SK-N-SH (cell line): ENCODE results near the gene SCN8A. TPM values are rescaled to one million over a fixed set of nuclear protein-coding genes. Genes with fewer than 3 reads are reported as not detected.

ENCODE experiments used
- CTCF ChIA-PET: fragments of 300-600, 350-600 bp; formaldehyde crosslinking; extraction: SDS; loops from one replicate; lab custom pipeline; 2021; lab: Yijun Ruan, JAX
- POLR2A ChIA-PET: fragments of 350-600 bp; sonication (Branson Sonifier 250); formaldehyde crosslinking; extraction: SDS; loops from one replicate; lab custom pipeline; 2020; ENCODE audit warnings: antibody characterized with exemption, inconsistent platforms; lab: Yijun Ruan, JAX
- DNase-seq: peaks from one replicate; pipeline ENCODE4 v3.0.0; 2012
- H2AFZ ChIP-seq: fragments of 200-600 bp; sonication (generic); 2 replicates; pipeline ENCODE4 v1.8.1; 2016; ENCODE audit warnings: antibody characterized with exemption, mild to moderate bottlenecking, low read depth
- H3F3A ChIP-seq: fragments of 200-600 bp; sonication (generic); replicated peaks from 2 replicates; pipeline ENCODE3; 2016; ENCODE audit warnings: antibody characterized with exemption, mild to moderate bottlenecking; ENCODE audit not compliant: insufficient read depth
- H3K27ac ChIP-seq, 2 experiments: fragments of 200-500 bp in 1 of 2; fragments of 200-600 bp in 1 of 2; sonication (Bioruptor generic) in 1 of 2; sonication (generic), shearing (Covaris generic) in 1 of 2; 2 replicates each; pipeline versions ENCODE4 v1.5.1 to v1.6.1; 2014 to 2016; ENCODE audit warnings: low read depth in 2 of 2, inconsistent platforms in 1 of 2, low read length in 1 of 2, mild to moderate bottlenecking in 1 of 2, mixed read lengths in 1 of 2
- H3K27me3 ChIP-seq: fragments of 200-600 bp; sonication (generic), shearing (Covaris generic); 2 replicates; pipeline ENCODE4 v1.6.1; 2016; ENCODE audit warnings: mixed run types; ENCODE audit not compliant: insufficient read depth
- H3K36me3 ChIP-seq, 2 experiments: fragments of 200-500 bp in 1 of 2; fragments of 200-600 bp in 1 of 2; sonication (Bioruptor generic) in 1 of 2; sonication (generic) in 1 of 2; replicated peaks in 1 of 2; 2 replicates each; pipeline versions ENCODE3 to v1.5.1; 2014 to 2016; ENCODE audit warnings: low read length in 1 of 2, mild to moderate bottlenecking in 1 of 2; ENCODE audit not compliant: insufficient read depth in 2 of 2, control insufficient read depth in 1 of 2
- H3K4me1 ChIP-seq, 2 experiments: fragments of 200-500 bp in 1 of 2; fragments of 200-600 bp in 1 of 2; sonication (Bioruptor generic) in 1 of 2; sonication (generic), shearing (Covaris generic) in 1 of 2; 2 replicates each; pipeline versions ENCODE4 v1.5.1 to v1.6.1; 2014 to 2016; ENCODE audit warnings: low read depth in 1 of 2, low read length in 1 of 2, mixed run types in 1 of 2; ENCODE audit not compliant: insufficient read depth in 2 of 2, control insufficient read depth in 1 of 2
- H3K4me2 ChIP-seq: fragments of 200-600 bp; sonication (generic), shearing (Covaris generic); 2 replicates; pipeline ENCODE4 v1.6.1; 2017; ENCODE audit warnings: mixed run types
- H3K4me3 ChIP-seq, 2 experiments: fragments of 200-500 bp in 1 of 2; fragments of 200-600 bp in 1 of 2; sonication (Bioruptor generic) in 1 of 2; sonication (generic), shearing (Covaris generic) in 1 of 2; 2 replicates each; pipeline versions ENCODE4 v1.5.1 to v1.8.1; 2014 to 2016; ENCODE audit warnings: low read depth in 2 of 2, inconsistent platforms in 1 of 2, low read length in 1 of 2, mild to moderate bottlenecking in 1 of 2, mixed read lengths in 1 of 2, moderate library complexity in 1 of 2
- H3K79me2 ChIP-seq: fragments of 200-600 bp; sonication (generic); 2 replicates; pipeline ENCODE4 v1.8.1; 2017; ENCODE audit warnings: mild to moderate bottlenecking; ENCODE audit not compliant: insufficient read depth
- H3K9ac ChIP-seq: fragments of 200-600 bp; sonication (generic); 2 replicates; pipeline ENCODE4 v1.6.1; 2017; ENCODE audit warnings: mixed run types
- H3K9me2 ChIP-seq: fragments of 200-600 bp; sonication (generic); 2 replicates; pipeline ENCODE4 v1.6.1; 2017; ENCODE audit warnings: mixed run types
- H3K9me3 ChIP-seq: fragments of 200-600 bp; sonication (generic); 2 replicates; pipeline ENCODE4 v1.6.1; 2017; ENCODE audit warnings: mixed run types, mild to moderate bottlenecking, moderate library complexity
- H4K20me1 ChIP-seq: fragments of 200-600 bp; sonication (generic); 2 replicates; pipeline ENCODE4 v1.6.1; 2017; ENCODE audit warnings: mild to moderate bottlenecking, mixed run types; ENCODE audit not compliant: insufficient read depth
- CHD2 ChIP-seq: fragments of 150-350 bp; IDR thresholded peaks from 2 replicates; pipeline ENCODE4 v1.6.1; 2018; ENCODE audit warnings: low read length; ENCODE audit not compliant: partially characterized antibody
- ELF1 ChIP-seq: IDR thresholded peaks from 2 replicates; pipeline ENCODE4 v1.4.0; 2012
- EP300 ChIP-seq, 2 experiments: IDR thresholded peaks; 2 replicates each; pipeline versions ENCODE4 v1.4.0 to v1.6.1; 2012; ENCODE audit warnings: borderline replicate concordance in 1 of 2, low read depth in 1 of 2, low read length in 1 of 2
- FOSL2 ChIP-seq: IDR thresholded peaks from 2 replicates; pipeline ENCODE4 v1.4.0; 2012; ENCODE audit warnings: low read depth, mild to moderate bottlenecking, moderate library complexity, borderline replicate concordance
- FOXJ3 ChIP-seq: sonication (generic); formaldehyde crosslinking; IDR thresholded peaks from 2 replicates; pipeline ENCODE4 v1.5.1; 2020; ENCODE audit warnings: mild to moderate bottlenecking, missing genetic modification reagents
- GABPA ChIP-seq: IDR thresholded peaks from 2 replicates; pipeline ENCODE4 v1.4.0; 2012; ENCODE audit warnings: low read depth, mild to moderate bottlenecking
- GATA2 ChIP-seq: sonication (generic); formaldehyde crosslinking; IDR thresholded peaks from 2 replicates; pipeline ENCODE4 v1.5.0; 2020; ENCODE audit warnings: mild to moderate bottlenecking, missing genetic modification reagents
- MAX ChIP-seq: IDR thresholded peaks from 2 replicates; pipeline ENCODE4 v1.4.0; 2012; ENCODE audit warnings: low read depth
- MEF2A ChIP-seq: IDR thresholded peaks from 2 replicates; pipeline ENCODE4 v1.4.0; 2012; ENCODE audit warnings: low read depth, borderline replicate concordance
- NRF1 ChIP-seq: IDR thresholded peaks from 2 replicates; pipeline ENCODE4 v1.6.1; 2012; ENCODE audit warnings: low read depth, mild to moderate bottlenecking, low read length
- TAF1 ChIP-seq: IDR thresholded peaks from 2 replicates; pipeline ENCODE4 v1.6.1; 2012; ENCODE audit warnings: low read depth, mild to moderate bottlenecking, low read length, moderate library complexity, borderline replicate concordance
- USF2 ChIP-seq: fragments of 150-350 bp; IDR thresholded peaks from 2 replicates; pipeline ENCODE4 v1.6.1; 2017; ENCODE audit warnings: antibody characterized with exemption, low read length, low read depth, borderline replicate concordance
- YY1 ChIP-seq: IDR thresholded peaks from 2 replicates; pipeline ENCODE4 v1.4.0; 2012; ENCODE audit warnings: low read depth, mild to moderate bottlenecking
- WGBS: methylation state at CpG from one replicate; pipeline ENCODE4 v1.1.6; 2017; ENCODE audit warnings: low lambda C conversion rate; 5-methylcytosine and 5-hydroxymethylcytosine counted together
- polyA plus RNA-seq, 3 experiments: library from polyadenylated mRNA; depleted of rRNA; stranded (reverse); fragments of >200 nt; gene quantifications; 2 replicates each; pipeline ENCODE4 v1.2.3, GENCODE V29; 2012
- TF ChIP-seq, protein P1 (sequence below): IDR thresholded peaks from 2 replicates; pipeline ENCODE4 v1.4.0; 2012; ENCODE audit warnings: low read depth, borderline replicate concordance
- TF ChIP-seq, protein P2 (sequence below): IDR thresholded peaks from 2 replicates; pipeline ENCODE4 v1.6.1; 2012; ENCODE audit warnings: mild to moderate bottlenecking, low read depth, low read length, moderate library complexity
- TF ChIP-seq, protein P3 (sequence below): IDR thresholded peaks from 2 replicates; pipeline ENCODE4; 2012
- TF ChIP-seq, protein P4 (sequence below): IDR thresholded peaks from 2 replicates; pipeline ENCODE4 v1.4.0; 2012; ENCODE audit warnings: low read depth, borderline replicate concordance

Gene SCN8A
- polyA plus RNA-seq, 1 of the 3 experiments (the other 2 are of a cell fraction): 7.1 TPM

DNA sequence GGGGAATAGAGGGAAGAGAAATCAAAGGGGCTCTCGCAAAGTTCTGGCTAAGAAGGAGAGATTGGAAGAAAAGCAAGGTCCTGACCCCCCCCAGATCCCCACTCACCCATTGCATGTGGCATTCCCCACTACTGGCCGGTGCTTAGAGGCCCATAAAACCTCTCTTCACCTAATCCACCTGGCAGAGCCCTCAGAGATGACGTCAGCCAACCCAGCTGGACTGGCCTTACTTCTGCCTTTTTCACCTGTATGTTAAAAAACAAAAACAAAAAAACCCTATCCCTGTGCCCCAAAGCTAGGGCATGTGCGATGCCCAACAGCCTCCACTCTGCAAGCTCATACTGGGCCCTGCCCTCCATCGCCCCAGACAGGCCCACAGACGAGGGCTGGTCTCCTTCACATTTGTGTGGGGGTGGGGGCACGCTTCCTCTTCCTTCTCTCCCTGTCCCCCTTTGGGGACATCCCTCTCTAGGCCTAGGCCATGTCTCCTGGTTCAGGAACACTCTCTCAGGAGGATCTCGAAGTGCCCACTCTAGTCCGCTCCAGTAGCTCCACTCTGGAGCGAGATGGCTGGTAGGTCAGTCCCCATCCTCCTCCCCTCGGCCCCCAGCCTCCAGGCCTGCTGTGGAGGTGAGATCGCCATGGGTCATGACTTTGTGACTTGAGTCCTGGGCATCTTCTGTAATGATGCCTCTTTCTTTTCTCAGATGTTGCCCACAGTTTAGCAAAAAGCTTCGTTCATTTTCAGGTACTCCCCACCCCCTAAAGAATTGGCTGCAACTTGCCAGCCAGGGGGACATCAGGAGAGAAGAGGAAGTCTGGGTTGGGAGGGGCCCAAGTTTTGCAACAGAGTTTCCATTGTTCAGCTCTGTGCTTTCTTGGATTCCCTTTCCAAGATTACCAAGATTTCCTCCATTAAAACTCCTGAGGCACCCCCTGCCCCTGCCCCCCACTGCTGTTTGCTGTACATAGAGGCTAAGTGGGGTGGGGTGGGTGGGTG is 220.5 kb downstream of the SCN8A start:
- Histone ChIP-seq H3K4me3 (no peak overlapping the region), H3K27me3 (no peaks in the 10 kb centered on the region), H4K20me1 (no peaks in the 10 kb centered on the region), H3K9me2 (no peaks in the 10 kb centered on the region), H3K9me3 (no peaks in the 10 kb centered on the region), H3K4me2 (no peak overlapping the region), H2AFZ (no peak overlapping the region), H3K9ac (no peak overlapping the region), H3K79me2 (no peaks in the 10 kb centered on the region), H3K4me1 (peaks cover 0 to 3% of the 10 kb centered on the region in 2 experiments; a peak in 1 of 4 replicates), H3K36me3 (peaks cover 0 to 19% of the 10 kb centered on the region in 2 experiments), H3K27ac (no peak overlapping the region), H3F3A (peaks cover 11% of the 10 kb centered on the region)
- ChIA-PET CTCF (interaction anchor here (0.5 to 11.3 kb wide), 5 partner anchors 9 to 390 kb away, joined by 3 to 194 read pairs (median 12); partner anchors contain the start of gene SLC4A8), POLR2A (interaction anchor here (0.5 kb wide), 1 partner anchor 218 kb away, joined by 4 read pairs; no protein-coding TSS in a partner anchor)
- TF ChIP-seq ELF1 (no peak), NRF1 (no peak), EP300 (IDR thresholded peaks at IDR 0.05; ENCODE audit: borderline replicate concordance in 1 of 2, low read depth in 1 of 2, low read length in 1 of 2) (no peak), YY1 (no peak), FOXJ3 (no peak), GATA2 (CRISPR knock-in tag) (no peak), GABPA (no peak), MEF2A (no peak), FOSL2 (no peak), CHD2 (no peak), MAX (no peak), TAF1 (no peak), USF2 (no peak)
- TF ChIP-seq, protein P1, sequence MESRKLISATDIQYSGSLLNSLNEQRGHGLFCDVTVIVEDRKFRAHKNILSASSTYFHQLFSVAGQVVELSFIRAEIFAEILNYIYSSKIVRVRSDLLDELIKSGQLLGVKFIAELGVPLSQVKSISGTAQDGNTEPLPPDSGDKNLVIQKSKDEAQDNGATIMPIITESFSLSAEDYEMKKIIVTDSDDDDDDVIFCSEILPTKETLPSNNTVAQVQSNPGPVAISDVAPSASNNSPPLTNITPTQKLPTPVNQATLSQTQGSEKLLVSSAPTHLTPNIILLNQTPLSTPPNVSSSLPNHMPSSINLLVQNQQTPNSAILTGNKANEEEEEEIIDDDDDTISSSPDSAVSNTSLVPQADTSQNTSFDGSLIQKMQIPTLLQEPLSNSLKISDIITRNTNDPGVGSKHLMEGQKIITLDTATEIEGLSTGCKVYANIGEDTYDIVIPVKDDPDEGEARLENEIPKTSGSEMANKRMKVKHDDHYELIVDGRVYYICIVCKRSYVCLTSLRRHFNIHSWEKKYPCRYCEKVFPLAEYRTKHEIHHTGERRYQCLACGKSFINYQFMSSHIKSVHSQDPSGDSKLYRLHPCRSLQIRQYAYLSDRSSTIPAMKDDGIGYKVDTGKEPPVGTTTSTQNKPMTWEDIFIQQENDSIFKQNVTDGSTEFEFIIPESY: no peak
- TF ChIP-seq, protein P2, sequence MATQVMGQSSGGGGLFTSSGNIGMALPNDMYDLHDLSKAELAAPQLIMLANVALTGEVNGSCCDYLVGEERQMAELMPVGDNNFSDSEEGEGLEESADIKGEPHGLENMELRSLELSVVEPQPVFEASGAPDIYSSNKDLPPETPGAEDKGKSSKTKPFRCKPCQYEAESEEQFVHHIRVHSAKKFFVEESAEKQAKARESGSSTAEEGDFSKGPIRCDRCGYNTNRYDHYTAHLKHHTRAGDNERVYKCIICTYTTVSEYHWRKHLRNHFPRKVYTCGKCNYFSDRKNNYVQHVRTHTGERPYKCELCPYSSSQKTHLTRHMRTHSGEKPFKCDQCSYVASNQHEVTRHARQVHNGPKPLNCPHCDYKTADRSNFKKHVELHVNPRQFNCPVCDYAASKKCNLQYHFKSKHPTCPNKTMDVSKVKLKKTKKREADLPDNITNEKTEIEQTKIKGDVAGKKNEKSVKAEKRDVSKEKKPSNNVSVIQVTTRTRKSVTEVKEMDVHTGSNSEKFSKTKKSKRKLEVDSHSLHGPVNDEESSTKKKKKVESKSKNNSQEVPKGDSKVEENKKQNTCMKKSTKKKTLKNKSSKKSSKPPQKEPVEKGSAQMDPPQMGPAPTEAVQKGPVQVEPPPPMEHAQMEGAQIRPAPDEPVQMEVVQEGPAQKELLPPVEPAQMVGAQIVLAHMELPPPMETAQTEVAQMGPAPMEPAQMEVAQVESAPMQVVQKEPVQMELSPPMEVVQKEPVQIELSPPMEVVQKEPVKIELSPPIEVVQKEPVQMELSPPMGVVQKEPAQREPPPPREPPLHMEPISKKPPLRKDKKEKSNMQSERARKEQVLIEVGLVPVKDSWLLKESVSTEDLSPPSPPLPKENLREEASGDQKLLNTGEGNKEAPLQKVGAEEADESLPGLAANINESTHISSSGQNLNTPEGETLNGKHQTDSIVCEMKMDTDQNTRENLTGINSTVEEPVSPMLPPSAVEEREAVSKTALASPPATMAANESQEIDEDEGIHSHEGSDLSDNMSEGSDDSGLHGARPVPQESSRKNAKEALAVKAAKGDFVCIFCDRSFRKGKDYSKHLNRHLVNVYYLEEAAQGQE: no peak
- TF ChIP-seq, protein P3, sequence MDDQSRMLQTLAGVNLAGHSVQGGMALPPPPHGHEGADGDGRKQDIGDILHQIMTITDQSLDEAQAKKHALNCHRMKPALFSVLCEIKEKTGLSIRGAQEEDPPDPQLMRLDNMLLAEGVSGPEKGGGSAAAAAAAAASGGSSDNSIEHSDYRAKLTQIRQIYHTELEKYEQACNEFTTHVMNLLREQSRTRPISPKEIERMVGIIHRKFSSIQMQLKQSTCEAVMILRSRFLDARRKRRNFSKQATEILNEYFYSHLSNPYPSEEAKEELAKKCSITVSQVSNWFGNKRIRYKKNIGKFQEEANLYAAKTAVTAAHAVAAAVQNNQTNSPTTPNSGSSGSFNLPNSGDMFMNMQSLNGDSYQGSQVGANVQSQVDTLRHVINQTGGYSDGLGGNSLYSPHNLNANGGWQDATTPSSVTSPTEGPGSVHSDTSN: no peak
- TF ChIP-seq, protein P4, sequence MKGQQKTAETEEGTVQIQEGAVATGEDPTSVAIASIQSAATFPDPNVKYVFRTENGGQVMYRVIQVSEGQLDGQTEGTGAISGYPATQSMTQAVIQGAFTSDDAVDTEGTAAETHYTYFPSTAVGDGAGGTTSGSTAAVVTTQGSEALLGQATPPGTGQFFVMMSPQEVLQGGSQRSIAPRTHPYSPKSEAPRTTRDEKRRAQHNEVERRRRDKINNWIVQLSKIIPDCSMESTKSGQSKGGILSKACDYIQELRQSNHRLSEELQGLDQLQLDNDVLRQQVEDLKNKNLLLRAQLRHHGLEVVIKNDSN: no peak
- WGBS: 84% methylated on average over 13 of the region's 13 CpGs
- DNase-seq: no peak
